Measurements from ENCODE around the gene VWA1.

VWA1 gene

GRCh38 chr1:1430992-1431844 is 4.3 kb upstream of the VWA1 start:
- ATAC-seq = no peak
- TF ChIP-seq PPARA (CRISPR knock-in tag; IDR thresholded peaks at IDR 0.05; ENCODE audit: borderline replicate concordance) (no peak), GLIS3 (CRISPR knock-in tag; IDR thresholded peaks at IDR 0.05) (no peak), TCF4 (CRISPR knock-in tag; IDR thresholded peaks at IDR 0.05; ENCODE audit: borderline replicate concordance) (no peak), BACH2 (CRISPR knock-in tag; IDR thresholded peaks at IDR 0.05; ENCODE audit: borderline replicate concordance) (no peak), ZNF8 (CRISPR knock-in tag; IDR thresholded peaks at IDR 0.05) (no peak), CREB5 (CRISPR knock-in tag; IDR thresholded peaks at IDR 0.05; ENCODE audit: low read depth) (no peak), TOX (CRISPR knock-in tag; IDR thresholded peaks at IDR 0.05; ENCODE audit: borderline replicate concordance) (no peak), PATZ1 (CRISPR knock-in tag; IDR thresholded peaks at IDR 0.05; ENCODE audit: borderline replicate concordance) (no peak), POU6F1 (CRISPR knock-in tag; IDR thresholded peaks at IDR 0.05; ENCODE audit: borderline replicate concordance, low read depth) (no peak), TSHZ2 (CRISPR knock-in tag; IDR thresholded peaks at IDR 0.05) (no peak)

GRCh38 chr1:1431845-1432273 is 3.6 kb upstream of the VWA1 start:
- no peak for TF ChIP-seq PPARA (CRISPR knock-in tag; IDR thresholded peaks at IDR 0.05; ENCODE audit: borderline replicate concordance)
- TF ChIP-seq ZNF70 (CRISPR knock-in tag; IDR thresholded peaks at IDR 0.05) = no peak
- TF ChIP-seq BACH2 (CRISPR knock-in tag; IDR thresholded peaks at IDR 0.05; ENCODE audit: borderline replicate concordance) = no peak
- no peak; the same call in 2 of the 3 replicates for ATAC-seq

GRCh38 chr1:1432274-1432950 is 3.1 kb upstream of the VWA1 start:
- ATAC-seq = no peak
- no peak for TF ChIP-seq PPARA (CRISPR knock-in tag; IDR thresholded peaks at IDR 0.05; ENCODE audit: borderline replicate concordance)

- ATAC-seq = no peak
- TF ChIP-seq ZNF70 (CRISPR knock-in tag; IDR thresholded peaks at IDR 0.05) = no peak
- TF ChIP-seq TOX (CRISPR knock-in tag; IDR thresholded peaks at IDR 0.05; ENCODE audit: borderline replicate concordance) = no peak
- no peak for TF ChIP-seq ZFP3 (CRISPR knock-in tag; IDR thresholded peaks at IDR 0.05)
- TF ChIP-seq GLIS3 (CRISPR knock-in tag; IDR thresholded peaks at IDR 0.05) = no peak
- TF ChIP-seq SNAI2 (CRISPR knock-in tag; IDR thresholded peaks at IDR 0.05) = no peak
- no peak for TF ChIP-seq BACH2 (CRISPR knock-in tag; IDR thresholded peaks at IDR 0.05; ENCODE audit: borderline replicate concordance)
- TF ChIP-seq ZC3H10 (CRISPR knock-in tag; IDR thresholded peaks at IDR 0.05) = no peak
These were observed 2.3 kb upstream of the VWA1 start for GRCh38 chr1:1432951-1433803.
